HTERT RPE-1 (cell line): Measurements from ENCODE around the gene AKAP13.
"Not testable (repeated sequence)": the region's sequence is repeated elsewhere in the genome, so short reads cannot be mapped to it uniquely, and the experiment has no call there.

Source experiments
- in situ Hi-C: fragments of 300-500 bp; cut with MboI; formaldehyde crosslinking; loops from 4 replicates; pipeline ENCODE4 v1.14.3; 2020; ENCODE audit warnings: low sequenced_read_pairs

Gene AKAP13

GRCh38 chr15:85440451-85440850 lies 60.0 kb downstream of the AKAP13 start:
- in situ Hi-C loops: no loop called here

- in situ Hi-C loops: not testable (repeated sequence)
Observed at GRCh38 chr15:85441854-85442253, 61.5 kb downstream of the AKAP13 start.

GRCh38 chr15:85443046-85443445 lies 62.6 kb downstream of the AKAP13 start:
- in situ Hi-C loops: no loop called here

- in situ Hi-C loops: no loop called here
Observed at GRCh38 chr15:85443593-85444087, 63.2 kb downstream of the AKAP13 start.

GRCh38 chr15:85444122-85444745 lies 63.8 kb downstream of the AKAP13 start:
- in situ Hi-C loops: no loop called here

- in situ Hi-C loops: no loop called here
Observed at GRCh38 chr15:85445361-85445760, 65.0 kb downstream of the AKAP13 start.

GRCh38 chr15:85451099-85451700 lies 70.8 kb downstream of the AKAP13 start:
- in situ Hi-C loops: no loop called here

GRCh38 chr15:85452436-85452835 lies 72.0 kb downstream of the AKAP13 start:
- in situ Hi-C loops: no loop called here

GRCh38 chr15:85453144-85453872 lies 72.9 kb downstream of the AKAP13 start:
- in situ Hi-C loops: no loop called here

- in situ Hi-C loops: no loop called here
Observed at GRCh38 chr15:85454403-85454802, 74.0 kb downstream of the AKAP13 start.

GRCh38 chr15:85455891-85456290 lies 75.5 kb downstream of the AKAP13 start:
- in situ Hi-C loops: no loop called here

- in situ Hi-C loops: no loop called here
Observed at GRCh38 chr15:85456798-85457197, 76.4 kb downstream of the AKAP13 start.

GRCh38 chr15:85457392-85457968 lies 77.1 kb downstream of the AKAP13 start:
- in situ Hi-C loops: no loop called here

- in situ Hi-C loops: no loop called here
Observed at GRCh38 chr15:85458764-85459163, 78.4 kb downstream of the AKAP13 start.

GRCh38 chr15:85462029-85462428 lies 81.6 kb downstream of the AKAP13 start:
- in situ Hi-C loops: no loop called here

GRCh38 chr15:85463276-85463892 lies 83.0 kb downstream of the AKAP13 start:
- in situ Hi-C loops: no loop called here

- in situ Hi-C loops: no loop called here
Observed at GRCh38 chr15:85463976-85464375, 83.6 kb downstream of the AKAP13 start.

GRCh38 chr15:85464471-85464870 lies 84.1 kb downstream of the AKAP13 start:
- in situ Hi-C loops: no loop called here

GRCh38 chr15:85470563-85471271 lies 90.3 kb downstream of the AKAP13 start:
- in situ Hi-C loops: no loop called here

- in situ Hi-C loops: no loop called here
Observed at GRCh38 chr15:85472349-85472748, 91.9 kb downstream of the AKAP13 start.

- in situ Hi-C loops: no loop called here
Observed at GRCh38 chr15:85473455-85473854, 93.1 kb downstream of the AKAP13 start.
